GM23338 (cell line): ENCODE results near the gene SLC35E2B.
"Not testable (repeated sequence)": the region's sequence is repeated elsewhere in the genome, so short reads cannot be mapped to it uniquely, and the experiment has no call there.

Experiments used
- CREB1 ChIP-seq: fragments of 250-450 bp; sonication (Bioruptor Pico); IDR thresholded peaks from 2 replicates; pipeline ENCODE4 v1.5.0; 2020; ENCODE audit warnings: low read depth, mild to moderate bottlenecking, moderate library complexity
- CTCF ChIP-seq, 2 experiments: fragments of 200-600 bp in 1 of 2; sonication (generic) in 1 of 2; conservative IDR thresholded peaks; 2 replicates each; pipeline versions ENCODE4 v1.5.1 to v1.6.1; 2016 to 2017; ENCODE audit warnings: antibody characterized with exemption in 2 of 2, low read depth in 2 of 2, mild to moderate bottlenecking in 2 of 2, moderate library complexity in 1 of 2
- ETS1 ChIP-seq: IDR thresholded peaks from 2 replicates; pipeline ENCODE4 v1.6.1; 2016; ENCODE audit warnings: antibody characterized with exemption
- EZH2 ChIP-seq: fragments of 200-600 bp; sonication (generic); IDR thresholded peaks from one replicate; pipeline ENCODE4 v1.8.0; 2017; ENCODE audit warnings: antibody characterized with exemption, mild to moderate bottlenecking, low read depth; ENCODE audit not compliant: unreplicated experiment
- EZH2phosphoT487 ChIP-seq: fragments of 200-600 bp; sonication (generic); IDR thresholded peaks from one replicate; pipeline ENCODE4 v1.8.1; 2018; ENCODE audit warnings: antibody characterized with exemption; ENCODE audit not compliant: unreplicated experiment
- JUNB ChIP-seq: IDR thresholded peaks from one replicate; pipeline ENCODE4 v1.6.1; 2016; ENCODE audit warnings: antibody characterized with exemption; ENCODE audit not compliant: unreplicated experiment
- NANOG ChIP-seq: IDR thresholded peaks from 2 replicates; pipeline ENCODE4 v1.6.1; 2016; ENCODE audit warnings: antibody characterized with exemption, borderline replicate concordance
- POLR2AphosphoS5 ChIP-seq: IDR thresholded peaks from 2 replicates; pipeline ENCODE4 v1.6.1; 2016; ENCODE audit warnings: antibody characterized with exemption, low read depth
- REST ChIP-seq: IDR thresholded peaks from one replicate; pipeline ENCODE4 v1.6.1; 2018; ENCODE audit warnings: antibody characterized with exemption; ENCODE audit not compliant: unreplicated experiment
- STAT1 ChIP-seq: IDR thresholded peaks from one replicate; pipeline ENCODE4 v1.6.1; 2016; ENCODE audit warnings: antibody characterized with exemption; ENCODE audit not compliant: unreplicated experiment
- ZNF114 ChIP-seq: fragments of 250-450 bp; sonication (Bioruptor Pico); IDR thresholded peaks from 2 replicates; pipeline ENCODE4 v1.5.0; 2020; ENCODE audit warnings: mild to moderate bottlenecking, moderate library complexity
- ZNF331 ChIP-seq: fragments of 250-450 bp; sonication (Bioruptor Pico); IDR thresholded peaks from 2 replicates; pipeline ENCODE4 v1.5.0; 2020; ENCODE audit warnings: low read depth, mild to moderate bottlenecking, moderate library complexity
- ZNF462 ChIP-seq: fragments of 250-450 bp; sonication (Bioruptor Pico); IDR thresholded peaks from 2 replicates; pipeline ENCODE4 v1.5.0; 2020; ENCODE audit warnings: mild to moderate bottlenecking, moderate library complexity

GRCh38 chr1:1636621-1637478, 55.7 kb downstream of the SLC35E2B start:
- not testable (repeated sequence) for TF ChIP-seq CTCF (conservative IDR thresholded peaks at IDR 0.05; ENCODE audit: low read depth in 2 of 2); EZH2; REST; ZNF114; POLR2AphosphoS5; NANOG; EZH2phosphoT487; STAT1; JUNB; ETS1; ZNF462 (CRISPR knock-in tag); CREB1 (CRISPR knock-in tag); ZNF331 (CRISPR knock-in tag)
